ENCODE data around the gene ZNF462. TPM values are rescaled to one million over a fixed set of nuclear protein-coding genes. Genes with fewer than 3 reads are reported as not detected.
A peak's percentile ranks its signal among the peaks of the same experiment; 100 is the strongest.
"Not testable (repeated sequence)": the region's sequence is repeated elsewhere in the genome, so short reads cannot be mapped to it uniquely, and the experiment has no call there.

Gene ZNF462
- polyA plus RNA-seq, 1 donor, result 12.4 TPM

- Histone ChIP-seq H3K27ac (ENCODE audit: low read length) (no peak overlapping the region), H3K9me3 (ENCODE audit: control insufficient read depth, low read depth, low read length) (no peaks in the 10 kb centered on the region), H3K4me1 (ENCODE audit: control insufficient read depth, insufficient read depth, low read length) (no peaks in the 10 kb centered on the region), H3K36me3 (ENCODE audit: control insufficient read depth, insufficient read depth, low read length) (no peaks in the 10 kb centered on the region), H3K4me3 (ENCODE audit: low read length) (no peak overlapping the region), H3K27me3 (ENCODE audit: control insufficient read depth, insufficient read depth, low read length) (no peaks in the 10 kb centered on the region)
- DNase-seq, result no peak
Observed at GRCh38 chr9:106834888-106835287, 28.1 kb upstream of the ZNF462 start.

- H3K36me3 ChIP-seq (ENCODE audit: control insufficient read depth, insufficient read depth, low read length), result no peaks in the 10 kb centered on the region
- 100% methylated on average over 2 of the region's 2 CpGs for WGBS (ENCODE audit: insufficient coverage, low lambda C conversion rate)
Observed at GRCh38 chr9:106835840-106836239, 27.1 kb upstream of the ZNF462 start.

GRCh38 chr9:106843371-106843770 lies 19.6 kb upstream of the ZNF462 start:
- no peaks in the 10 kb centered on the region for H3K36me3 ChIP-seq (ENCODE audit: control insufficient read depth, insufficient read depth, low read length)
- no peaks in the 10 kb centered on the region for H3K9me3 ChIP-seq (ENCODE audit: control insufficient read depth, low read depth, low read length)
- H3K27me3 ChIP-seq (ENCODE audit: control insufficient read depth, insufficient read depth, low read length), result no peaks in the 10 kb centered on the region
- no peak overlapping the region for H3K27ac ChIP-seq (ENCODE audit: low read length)
- no peak overlapping the region for H3K4me3 ChIP-seq (ENCODE audit: low read length)
- DNase-seq, result no peak
- no CpG with 5 or more reads among the region's 1 CpG for WGBS (ENCODE audit: insufficient coverage, low lambda C conversion rate)
- H3K4me1 ChIP-seq (ENCODE audit: control insufficient read depth, insufficient read depth, low read length), result no peaks in the 10 kb centered on the region

More at GRCh38 chr9:106835840-106836239, 27.1 kb upstream of the ZNF462 start:
- Histone ChIP-seq H3K4me3 (ENCODE audit: low read length) (no peak overlapping the region), H3K27ac (ENCODE audit: low read length) (no peak overlapping the region), H3K9me3 (ENCODE audit: control insufficient read depth, low read depth, low read length) (no peaks in the 10 kb centered on the region), H3K4me1 (ENCODE audit: control insufficient read depth, insufficient read depth, low read length) (no peaks in the 10 kb centered on the region), H3K27me3 (ENCODE audit: control insufficient read depth, insufficient read depth, low read length) (no peaks in the 10 kb centered on the region)
- no peak for DNase-seq

GRCh38 chr9:106846307-106846706 lies 16.7 kb upstream of the ZNF462 start:
- Histone ChIP-seq H3K9me3 (ENCODE audit: control insufficient read depth, low read depth, low read length) (no peaks in the 10 kb centered on the region), H3K4me1 (ENCODE audit: control insufficient read depth, insufficient read depth, low read length) (no peaks in the 10 kb centered on the region), H3K36me3 (ENCODE audit: control insufficient read depth, insufficient read depth, low read length) (no peaks in the 10 kb centered on the region), H3K27me3 (ENCODE audit: control insufficient read depth, insufficient read depth, low read length) (no peaks in the 10 kb centered on the region), H3K27ac (ENCODE audit: low read length) (no peak overlapping the region), H3K4me3 (ENCODE audit: low read length) (no peak overlapping the region)
- 43% methylated on average over 1 of the region's 1 CpG for WGBS (ENCODE audit: insufficient coverage, low lambda C conversion rate)
- no peak for DNase-seq

GRCh38 chr9:106846857-106847256 lies 16.1 kb upstream of the ZNF462 start:
- 94% methylated on average over 2 of the region's 2 CpGs for WGBS (ENCODE audit: insufficient coverage, low lambda C conversion rate)
- H3K9me3 ChIP-seq (ENCODE audit: control insufficient read depth, low read depth, low read length), result no peaks in the 10 kb centered on the region
- no peaks in the 10 kb centered on the region for H3K4me1 ChIP-seq (ENCODE audit: control insufficient read depth, insufficient read depth, low read length)
- H3K27ac ChIP-seq (ENCODE audit: low read length), result no peak overlapping the region
- no peak for DNase-seq
- no peaks in the 10 kb centered on the region for H3K27me3 ChIP-seq (ENCODE audit: control insufficient read depth, insufficient read depth, low read length)
- no peaks in the 10 kb centered on the region for H3K36me3 ChIP-seq (ENCODE audit: control insufficient read depth, insufficient read depth, low read length)
- H3K4me3 ChIP-seq (ENCODE audit: low read length), result no peak overlapping the region

- H3K36me3 ChIP-seq (ENCODE audit: control insufficient read depth, insufficient read depth, low read length); H3K4me3 ChIP-seq (ENCODE audit: low read length); DNase-seq; H3K27me3 ChIP-seq (ENCODE audit: control insufficient read depth, insufficient read depth, low read length); H3K9me3 ChIP-seq (ENCODE audit: control insufficient read depth, low read depth, low read length); H3K27ac ChIP-seq (ENCODE audit: low read length); H3K4me1 ChIP-seq (ENCODE audit: control insufficient read depth, insufficient read depth, low read length): not testable (repeated sequence)
- 100% methylated on average over 2 of the region's 8 CpGs for WGBS (ENCODE audit: insufficient coverage, low lambda C conversion rate)
Observed at GRCh38 chr9:106851640-106852039, 11.3 kb upstream of the ZNF462 start.

- 100% methylated on average over 1 of the region's 3 CpGs for WGBS (ENCODE audit: insufficient coverage, low lambda C conversion rate)
- Histone ChIP-seq H3K9me3 (ENCODE audit: control insufficient read depth, low read depth, low read length) (peaks cover 2% of the 10 kb centered on the region), H3K36me3 (ENCODE audit: control insufficient read depth, insufficient read depth, low read length) (no peaks in the 10 kb centered on the region), H3K4me3 (ENCODE audit: low read length) (no peak overlapping the region), H3K27me3 (ENCODE audit: control insufficient read depth, insufficient read depth, low read length) (no peaks in the 10 kb centered on the region), H3K27ac (ENCODE audit: low read length) (no peak overlapping the region), H3K4me1 (ENCODE audit: control insufficient read depth, insufficient read depth, low read length) (no peaks in the 10 kb centered on the region)
- no peak for DNase-seq
Observed at GRCh38 chr9:106857811-106858470, 5.0 kb upstream of the ZNF462 start.

- Histone ChIP-seq H3K27me3 (ENCODE audit: control insufficient read depth, insufficient read depth, low read length) (no peaks in the 10 kb centered on the region), H3K4me3 (ENCODE audit: low read length) (peak overlapping the region; percentile 91), H3K9me3 (ENCODE audit: control insufficient read depth, low read depth, low read length) (peaks cover 8% of the 10 kb centered on the region), H3K4me1 (ENCODE audit: control insufficient read depth, insufficient read depth, low read length) (no peaks in the 10 kb centered on the region), H3K36me3 (ENCODE audit: control insufficient read depth, insufficient read depth, low read length) (no peaks in the 10 kb centered on the region), H3K27ac (ENCODE audit: low read length) (peak overlapping the region; percentile 42)
- DNase-seq, result peak; percentile 25 to 73
- no CpG with 5 or more reads among the region's 43 CpGs for WGBS (ENCODE audit: insufficient coverage, low lambda C conversion rate)
Observed at GRCh38 chr9:106859957-106860720, 2.8 kb upstream of the ZNF462 start.

GRCh38 chr9:106860721-106861639 lies 2.0 kb upstream of the ZNF462 start:
- WGBS (ENCODE audit: insufficient coverage, low lambda C conversion rate), result 0% methylated on average over 10 of the region's 51 CpGs
- Histone ChIP-seq H3K4me1 (ENCODE audit: control insufficient read depth, insufficient read depth, low read length) (no peaks in the 10 kb centered on the region), H3K36me3 (ENCODE audit: control insufficient read depth, insufficient read depth, low read length) (no peaks in the 10 kb centered on the region), H3K9me3 (ENCODE audit: control insufficient read depth, low read depth, low read length) (peaks cover 8% of the 10 kb centered on the region), H3K27me3 (ENCODE audit: control insufficient read depth, insufficient read depth, low read length) (no peaks in the 10 kb centered on the region), H3K27ac (ENCODE audit: low read length) (peak overlapping the region; percentile 42), H3K4me3 (ENCODE audit: low read length) (peak overlapping the region; percentile 91)
- DNase-seq, result peak in 1 of 2 donors; percentile 69

GRCh38 chr9:106861640-106862109 lies 1.3 kb upstream of the ZNF462 start:
- Histone ChIP-seq H3K4me1 (ENCODE audit: control insufficient read depth, insufficient read depth, low read length) (no peaks in the 10 kb centered on the region), H3K27me3 (ENCODE audit: control insufficient read depth, insufficient read depth, low read length) (no peaks in the 10 kb centered on the region), H3K4me3 (ENCODE audit: low read length) (peak overlapping the region; percentile 91), H3K27ac (ENCODE audit: low read length) (peak overlapping the region; percentile 48), H3K9me3 (ENCODE audit: control insufficient read depth, low read depth, low read length) (peaks cover 8% of the 10 kb centered on the region), H3K36me3 (ENCODE audit: control insufficient read depth, insufficient read depth, low read length) (no peaks in the 10 kb centered on the region)
- WGBS (ENCODE audit: insufficient coverage, low lambda C conversion rate), result 10% methylated on average over 2 of the region's 15 CpGs
- peak in 1 of 2 donors; percentile 55 for DNase-seq

All from large intestine (tissue), 3 donors.